Tibial nerve (tissue), 4 donors: Measurements from ENCODE around the gene AK3. TPM values are rescaled to one million over a fixed set of nuclear protein-coding genes. Genes with fewer than 3 reads are reported as not detected.
"Not testable (repeated sequence)": the region's sequence is repeated elsewhere in the genome, so short reads cannot be mapped to it uniquely, and the experiment has no call there.

ENCODE experiments used
- DNase-seq, 2 donors: peaks; one replicate each; pipeline ENCODE4 v3.0.0-alpha.2; 2019; ENCODE audit warnings: low spot score in 2 of 2
- H3K27ac ChIP-seq, 4 donors: fragments of 200-600 bp; sonication (generic) in 3 of 4; one replicate each; pipeline ENCODE4 v1.5.1; 2017 to 2019; ENCODE audit warnings: mild to moderate bottlenecking in 1 of 4
- H3K27me3 ChIP-seq, 2 donors: fragments of 200-600 bp; sonication (generic) in 1 of 2; one replicate each; pipeline versions ENCODE4 v1.5.1 to v1.6.0; 2017 to 2019
- H3K36me3 ChIP-seq, 3 donors: fragments of 200-600 bp; sonication (generic); one replicate each; pipeline ENCODE4 v1.5.1; 2018 to 2019
- H3K4me1 ChIP-seq, 4 donors: fragments of 200-600 bp; sonication (generic) in 3 of 4; one replicate each; pipeline ENCODE4 v1.5.1; 2017 to 2019
- H3K4me3 ChIP-seq, 4 donors: fragments of 200-600 bp; sonication (generic) in 3 of 4; one replicate each; pipeline ENCODE4 v1.5.1; 2017 to 2019; ENCODE audit warnings: mild to moderate bottlenecking in 1 of 4, moderate library complexity in 1 of 4
- H3K9me3 ChIP-seq, 4 donors: fragments of 200-600 bp; sonication (generic) in 3 of 4; one replicate each; pipeline ENCODE4 v1.5.1; 2017 to 2019
- EP300 ChIP-seq, 2 donors: sonication (generic); formaldehyde crosslinking; IDR thresholded peaks; one replicate each; pipeline ENCODE4 v1.6.1; 2017; ENCODE audit warnings: antibody characterized with exemption in 2 of 2, mild to moderate bottlenecking in 1 of 2
- POLR2A ChIP-seq, 2 donors: fragments of 450-650 bp; IDR thresholded peaks; one replicate each; pipeline ENCODE4 v1.6.1; 2017; ENCODE audit warnings: antibody characterized with exemption in 2 of 2, mild to moderate bottlenecking in 2 of 2, moderate library complexity in 2 of 2
- WGBS, 2 donors: methylation state at CpG; one replicate each; pipeline ENCODE4 v1.1.5; 2018; 5-methylcytosine and 5-hydroxymethylcytosine counted together
- total RNA-seq, 4 donors: library from RNA; depleted of rRNA; stranded (reverse); fragments of >200 nt; gene quantifications; one replicate each; pipeline ENCODE4 v1.1.0, GENCODE V29; 2016
- TF ChIP-seq, protein P1 (sequence below), 5 experiments: fragments of 200-600 bp in 3 of 5; fragments of 450-650 bp in 2 of 5; sonication (generic) in 3 of 5; IDR thresholded peaks; one replicate each; pipeline ENCODE4 v1.5.1; 2016 to 2019; ENCODE audit warnings: antibody characterized with exemption in 5 of 5, mild to moderate bottlenecking in 3 of 5, moderate library complexity in 2 of 5

AK3 gene
- total RNA-seq, 4 donors from 2014 or later = 70.2 to 97.5 (median 93.4) TPM

- 64 to 83% methylated on average over 1 to 2 of the region's 2 CpGs for WGBS, 2 donors
- Histone ChIP-seq H3K36me3 (no peaks in the 10 kb centered on the region), H3K9me3 (no peaks in the 10 kb centered on the region), H3K27me3 (peaks cover 0 to 4% of the 10 kb centered on the region in 2 donors), H3K4me3 (no peak overlapping the region), H3K27ac (no peak overlapping the region), H3K4me1 (no peaks in the 10 kb centered on the region)
- TF ChIP-seq, protein P1, sequence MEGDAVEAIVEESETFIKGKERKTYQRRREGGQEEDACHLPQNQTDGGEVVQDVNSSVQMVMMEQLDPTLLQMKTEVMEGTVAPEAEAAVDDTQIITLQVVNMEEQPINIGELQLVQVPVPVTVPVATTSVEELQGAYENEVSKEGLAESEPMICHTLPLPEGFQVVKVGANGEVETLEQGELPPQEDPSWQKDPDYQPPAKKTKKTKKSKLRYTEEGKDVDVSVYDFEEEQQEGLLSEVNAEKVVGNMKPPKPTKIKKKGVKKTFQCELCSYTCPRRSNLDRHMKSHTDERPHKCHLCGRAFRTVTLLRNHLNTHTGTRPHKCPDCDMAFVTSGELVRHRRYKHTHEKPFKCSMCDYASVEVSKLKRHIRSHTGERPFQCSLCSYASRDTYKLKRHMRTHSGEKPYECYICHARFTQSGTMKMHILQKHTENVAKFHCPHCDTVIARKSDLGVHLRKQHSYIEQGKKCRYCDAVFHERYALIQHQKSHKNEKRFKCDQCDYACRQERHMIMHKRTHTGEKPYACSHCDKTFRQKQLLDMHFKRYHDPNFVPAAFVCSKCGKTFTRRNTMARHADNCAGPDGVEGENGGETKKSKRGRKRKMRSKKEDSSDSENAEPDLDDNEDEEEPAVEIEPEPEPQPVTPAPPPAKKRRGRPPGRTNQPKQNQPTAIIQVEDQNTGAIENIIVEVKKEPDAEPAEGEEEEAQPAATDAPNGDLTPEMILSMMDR (IDR thresholded peaks at IDR 0.05) = no peak
- TF ChIP-seq POLR2A (IDR thresholded peaks at IDR 0.05) = no peak
- TF ChIP-seq EP300 (IDR thresholded peaks at IDR 0.05) = no peak
- DNase-seq = no peak
Measured at GRCh38 chr9:4781408-4781807, 40.4 kb upstream of the AK3 start.

- H3K4me3 ChIP-seq = no peak overlapping the region
- peaks cover 0 to 4% of the 10 kb centered on the region in 2 donors for H3K27me3 ChIP-seq
- no peaks in the 10 kb centered on the region for H3K36me3 ChIP-seq
- WGBS, 2 donors = 100% methylated on average over 1 of the region's 1 CpG
- no peak overlapping the region for H3K27ac ChIP-seq
- H3K9me3 ChIP-seq = no peaks in the 10 kb centered on the region
- no peak for DNase-seq
- no peak for TF ChIP-seq EP300 (IDR thresholded peaks at IDR 0.05)
- TF ChIP-seq, protein P1 (IDR thresholded peaks at IDR 0.05) = no peak
- TF ChIP-seq POLR2A (IDR thresholded peaks at IDR 0.05) = no peak
- no peaks in the 10 kb centered on the region for H3K4me1 ChIP-seq
Measured at GRCh38 chr9:4780651-4781050, 39.6 kb upstream of the AK3 start.

DNA sequence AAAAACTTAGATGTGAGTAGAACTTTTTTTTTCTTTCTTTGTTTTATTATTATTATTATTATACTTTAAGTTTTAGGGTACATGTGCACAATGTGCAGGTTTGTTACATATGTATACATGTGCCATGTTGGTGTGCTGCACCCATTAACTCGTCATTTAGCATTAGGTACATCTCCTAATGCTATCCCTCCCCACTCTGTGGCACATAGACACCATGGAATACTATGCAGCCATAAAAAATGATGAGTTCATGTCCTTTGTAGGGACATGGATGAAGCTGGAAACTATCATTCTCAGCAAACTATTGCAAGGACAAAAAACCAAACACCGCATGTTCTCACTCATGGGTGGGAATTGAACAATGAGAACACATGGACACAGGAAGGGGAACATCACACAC is 34.0 kb upstream of the AK3 start:
- H3K9me3 ChIP-seq, DNase-seq, H3K36me3 ChIP-seq, H3K4me3 ChIP-seq, H3K27me3 ChIP-seq, H3K27ac ChIP-seq, H3K4me1 ChIP-seq: not testable (repeated sequence)
- 72 to 85% methylated on average over 2 of the region's 2 CpGs for WGBS, 2 donors

- TF ChIP-seq POLR2A (IDR thresholded peaks at IDR 0.05) (no peak), EP300 (IDR thresholded peaks at IDR 0.05) (peak in 1 of 2 donors; percentile 68)
- TF ChIP-seq, protein P1 (IDR thresholded peaks at IDR 0.05) = no peak
- Histone ChIP-seq H3K4me1 (no peaks in the 10 kb centered on the region), H3K4me3 (no peak overlapping the region), H3K27ac (no peak overlapping the region), H3K27me3 (no peaks in the 10 kb centered on the region), H3K9me3 (no peaks in the 10 kb centered on the region), H3K36me3 (no peaks in the 10 kb centered on the region)
- peak; percentile 39 to 89 for DNase-seq
- WGBS, 2 donors = 52 to 56% methylated on average over 1 of the region's 1 CpG
Measured at GRCh38 chr9:4774209-4774608, 33.2 kb upstream of the AK3 start.

- Histone ChIP-seq H3K27ac (no peak overlapping the region), H3K4me1 (no peaks in the 10 kb centered on the region), H3K9me3 (no peaks in the 10 kb centered on the region), H3K4me3 (no peak overlapping the region), H3K27me3 (no peaks in the 10 kb centered on the region), H3K36me3 (no peaks in the 10 kb centered on the region)
- no peak for DNase-seq
- 94 to 97% methylated on average over 1 of the region's 1 CpG for whole genome bisulfite sequencing, 2 donors
- TF ChIP-seq, protein P1 (IDR thresholded peaks at IDR 0.05) = no peak
- no peak for TF ChIP-seq EP300 (IDR thresholded peaks at IDR 0.05)
- no peak for TF ChIP-seq POLR2A (IDR thresholded peaks at IDR 0.05)
Measured at GRCh38 chr9:4771788-4772187, 30.8 kb upstream of the AK3 start.
